ENCODE data around the gene ZFP42.
A peak's percentile ranks its signal among the peaks of the same experiment; 100 is the strongest.
"Not testable (repeated sequence)": the region's sequence is repeated elsewhere in the genome, so short reads cannot be mapped to it uniquely, and the experiment has no call there.

Gene ZFP42

DNA sequence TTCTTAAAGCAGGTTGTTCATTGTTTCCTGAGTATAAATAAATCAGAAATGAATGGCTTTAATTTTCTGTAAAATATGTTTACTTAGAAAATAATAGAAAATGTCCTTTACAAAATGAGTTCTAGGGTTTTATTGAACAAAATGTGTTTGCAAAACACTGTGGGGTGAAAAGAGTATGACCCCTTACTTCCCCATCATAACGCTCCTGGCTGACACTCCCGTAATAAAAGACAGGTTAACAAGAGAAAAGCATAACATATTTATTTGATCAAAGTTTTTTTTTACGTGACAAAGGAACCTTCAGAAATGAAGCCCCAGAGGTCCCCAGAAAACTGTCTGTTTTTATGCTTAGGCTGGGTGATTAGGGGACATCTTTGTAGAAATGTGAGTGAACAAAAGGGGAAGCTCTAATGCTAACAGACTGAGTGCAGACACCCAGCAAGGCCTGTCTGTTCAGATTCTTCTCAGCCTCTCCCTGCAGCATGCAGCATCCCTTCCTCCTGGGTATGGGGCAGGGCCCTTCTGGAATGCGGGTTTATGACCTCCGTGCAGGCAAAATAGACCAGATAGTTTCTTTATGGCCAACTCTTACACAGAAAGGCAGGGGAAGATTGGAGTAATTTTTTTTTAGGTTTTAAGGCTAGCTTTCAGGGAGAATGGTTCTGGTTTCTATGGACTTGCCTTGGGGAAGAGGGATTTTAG lies 26.1 kb downstream of the ZFP42 start:
- H3K4me3 ChIP-seq (ENCODE audit: low read depth, low read length), result no peak overlapping the region

DNA sequence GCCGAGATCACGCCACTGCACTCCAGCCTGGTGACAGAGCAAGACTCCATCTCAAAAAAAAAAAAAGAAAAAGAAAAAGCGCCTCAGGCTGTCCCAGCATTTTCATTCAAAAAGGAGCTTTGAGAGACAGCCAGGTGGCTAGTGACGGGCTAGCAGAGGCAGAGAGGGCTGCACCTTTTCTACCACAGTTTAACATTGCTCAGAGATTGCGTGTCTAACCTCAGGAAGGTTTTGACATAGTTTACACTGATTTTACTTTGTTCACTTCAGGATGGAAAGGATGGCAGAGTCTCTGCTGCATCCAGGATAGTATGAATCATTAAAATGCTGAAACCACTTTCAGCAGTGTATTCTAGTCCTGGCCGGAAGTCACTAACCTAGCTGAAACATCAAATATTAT lies 28.1 kb downstream of the ZFP42 start:
- no peak overlapping the region for H3K4me3 ChIP-seq (ENCODE audit: low read depth, low read length)

DNA sequence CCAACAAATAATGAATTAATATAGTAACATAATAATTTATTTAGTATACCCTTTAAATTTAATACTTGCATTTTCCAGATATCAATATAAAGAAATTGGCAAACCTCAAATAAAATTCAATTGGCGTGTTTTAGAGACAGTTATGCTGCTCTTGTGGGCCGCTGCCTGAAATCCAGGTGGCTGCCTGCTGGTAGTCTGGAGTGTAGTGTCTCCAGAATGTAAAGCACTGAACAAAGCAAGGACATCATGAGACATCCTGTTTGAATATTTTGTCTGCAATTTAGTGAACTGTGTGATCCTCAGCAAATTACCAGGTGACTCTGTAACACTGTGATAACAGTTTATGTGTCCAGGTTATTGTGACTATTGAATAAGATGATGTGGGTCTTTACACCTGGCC lies 29.9 kb downstream of the ZFP42 start:
- H3K4me3 ChIP-seq (ENCODE audit: low read depth, low read length), result no peak overlapping the region

DNA sequence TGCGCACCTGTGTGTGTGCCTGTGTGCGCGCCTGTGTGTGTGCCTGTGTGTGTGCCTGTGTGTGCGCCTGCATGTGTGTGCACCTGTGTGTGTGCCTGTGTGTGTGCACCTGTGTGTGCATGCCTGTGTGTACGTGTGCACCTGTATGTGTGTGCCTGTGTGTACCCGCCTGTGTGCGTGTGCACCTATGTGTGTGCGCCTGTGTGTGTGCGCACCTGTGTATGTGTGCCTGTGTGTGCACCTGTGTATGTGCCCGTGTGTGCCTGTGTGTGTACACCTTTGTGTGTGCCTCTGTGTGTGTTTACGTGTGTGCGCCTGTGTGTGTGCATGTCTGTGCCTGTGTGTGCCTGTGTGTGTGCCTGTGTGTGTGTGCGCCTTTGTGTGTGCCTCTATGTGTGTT lies 33.5 kb downstream of the ZFP42 start:
- no peak overlapping the region for H3K4me3 ChIP-seq (ENCODE audit: low read depth, low read length)

DNA sequence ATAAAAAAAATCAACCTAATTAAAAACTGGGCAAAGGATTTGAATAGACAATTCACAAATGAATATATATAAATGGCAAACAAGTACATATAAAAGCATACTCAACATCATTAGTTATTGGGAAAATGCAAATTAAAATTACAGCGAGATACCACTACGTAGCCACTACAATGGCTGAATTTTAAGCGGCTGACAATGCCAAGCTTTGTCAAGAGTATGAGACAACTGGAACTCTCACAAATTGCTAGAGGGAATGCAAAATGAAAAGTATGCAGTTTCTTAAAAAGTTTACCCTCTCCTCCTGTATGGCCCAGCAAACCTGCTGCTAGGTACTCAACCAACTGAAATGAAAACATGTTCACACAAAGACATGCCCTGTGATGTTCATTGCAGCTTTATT lies 34.8 kb downstream of the ZFP42 start:
- no peak overlapping the region for H3K4me3 ChIP-seq (ENCODE audit: low read depth, low read length)

DNA sequence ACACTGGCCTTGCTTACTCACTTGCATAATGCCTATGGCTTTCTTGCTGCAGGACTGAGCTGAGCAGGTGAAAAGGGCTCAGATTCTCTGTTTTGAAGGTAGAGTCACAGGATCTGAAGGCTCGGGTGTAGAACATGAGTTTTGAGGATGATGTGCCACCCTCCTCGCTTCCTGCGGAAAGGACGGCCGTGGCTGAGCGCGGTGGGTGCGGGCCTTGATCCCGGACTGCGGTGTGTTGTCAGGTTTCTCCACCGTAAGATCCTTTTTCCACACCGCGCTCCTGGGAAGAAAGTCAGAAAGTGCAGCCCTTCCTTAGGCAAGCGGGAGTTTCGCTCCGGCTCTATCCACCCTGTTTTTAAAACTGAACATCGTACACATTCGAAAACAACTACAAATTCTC lies 36.2 kb downstream of the ZFP42 start:
- peak overlapping the region; percentile 14 for H3K4me3 ChIP-seq (ENCODE audit: low read depth, low read length)

DNA sequence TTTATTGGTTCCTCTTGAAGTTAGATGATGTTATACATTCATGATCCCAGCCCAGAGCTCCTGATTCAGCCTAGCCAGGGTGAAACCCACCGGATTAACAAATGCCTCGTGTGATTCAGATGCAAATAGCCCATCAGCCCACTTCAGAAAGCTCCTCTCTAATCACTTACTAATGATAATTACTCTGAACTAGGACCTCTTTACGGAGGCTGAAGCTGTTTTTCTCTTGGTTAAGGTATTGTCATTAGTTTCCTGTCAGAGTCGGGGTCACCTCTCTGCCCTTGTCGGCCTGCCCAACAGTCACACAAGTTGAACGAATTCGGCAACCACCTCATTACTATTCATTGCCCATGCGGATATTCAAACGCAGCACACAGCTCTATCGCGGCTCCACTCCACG lies 36.6 kb downstream of the ZFP42 start:
- peak overlapping the region; percentile 14 for H3K4me3 ChIP-seq (ENCODE audit: low read depth, low read length)

DNA sequence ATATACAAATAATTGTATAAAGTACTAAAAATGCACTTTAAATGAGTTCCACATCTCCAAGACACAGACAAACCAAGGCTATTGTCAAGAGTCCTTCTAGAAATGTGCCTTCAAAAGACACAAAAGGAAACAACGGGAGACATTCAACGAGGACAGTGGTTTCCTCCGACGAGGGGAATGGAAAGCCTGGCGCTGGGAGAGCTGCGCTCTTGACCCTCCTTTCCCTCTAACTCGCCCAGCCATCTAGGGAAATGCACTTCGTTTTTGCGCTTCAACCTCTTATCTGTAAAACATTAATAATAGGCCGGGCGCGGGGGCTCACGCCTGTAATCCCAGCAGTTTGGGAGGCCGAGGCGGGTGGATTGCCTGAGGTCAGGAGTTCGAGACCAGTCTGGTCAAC lies 37.0 kb downstream of the ZFP42 start:
- no peak overlapping the region for H3K4me3 ChIP-seq (ENCODE audit: low read depth, low read length)

DNA sequence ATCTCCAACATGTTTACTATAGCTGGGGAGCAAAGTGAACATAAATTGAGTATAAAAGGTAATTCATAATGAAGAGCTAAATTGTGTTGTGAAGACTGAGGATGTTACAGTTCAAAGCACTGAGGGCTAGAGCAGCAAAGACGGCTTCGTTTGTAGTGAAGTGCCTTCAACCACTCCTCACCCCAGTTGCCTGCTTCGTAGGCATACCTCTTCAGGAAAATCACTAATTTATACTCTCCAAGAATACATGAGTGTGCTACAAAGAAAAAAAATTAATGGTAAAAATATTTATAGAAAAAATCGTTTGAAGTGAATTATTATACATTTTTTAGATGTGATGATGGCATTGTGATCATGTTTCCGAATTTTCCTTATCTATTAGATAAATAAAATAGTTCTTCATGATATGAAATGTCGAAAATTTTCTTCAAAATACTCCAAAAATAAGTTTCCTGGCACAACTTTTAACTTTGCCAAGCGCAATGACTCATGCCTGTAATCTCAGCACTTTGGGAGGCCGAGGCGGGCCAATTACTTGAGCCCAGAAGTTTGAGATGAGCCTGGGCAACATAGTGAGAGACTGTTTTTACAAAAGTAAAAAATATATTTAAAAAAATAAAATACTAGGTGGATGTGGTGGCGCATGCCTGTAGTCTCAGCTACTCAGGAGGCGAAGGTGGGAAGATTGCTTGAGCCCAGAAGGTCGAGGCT lies 41.6 kb downstream of the ZFP42 start:
- no peak overlapping the region for H3K4me3 ChIP-seq (ENCODE audit: low read depth, low read length)

DNA sequence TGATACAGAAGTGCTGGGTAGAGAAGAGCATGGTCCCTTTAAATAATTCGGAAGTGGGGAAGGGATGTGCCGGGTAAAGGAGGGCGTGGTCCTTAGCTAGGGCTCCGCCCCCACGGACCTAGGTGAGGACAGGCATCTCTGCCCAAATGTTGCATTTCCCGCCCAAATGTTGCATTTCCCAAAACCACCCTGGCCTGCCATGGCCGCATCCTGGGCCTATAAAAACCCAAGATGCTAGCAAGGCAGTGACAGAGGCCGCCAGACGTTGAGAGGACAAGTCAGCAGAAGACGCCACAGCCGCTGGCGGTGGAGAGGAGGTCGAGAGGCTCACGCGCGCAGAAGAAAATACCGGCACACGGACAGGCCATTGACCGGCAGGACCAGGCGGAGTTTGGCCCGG lies 46.1 kb downstream of the ZFP42 start:
- H3K4me3 ChIP-seq (ENCODE audit: low read depth, low read length), result no peak overlapping the region

DNA sequence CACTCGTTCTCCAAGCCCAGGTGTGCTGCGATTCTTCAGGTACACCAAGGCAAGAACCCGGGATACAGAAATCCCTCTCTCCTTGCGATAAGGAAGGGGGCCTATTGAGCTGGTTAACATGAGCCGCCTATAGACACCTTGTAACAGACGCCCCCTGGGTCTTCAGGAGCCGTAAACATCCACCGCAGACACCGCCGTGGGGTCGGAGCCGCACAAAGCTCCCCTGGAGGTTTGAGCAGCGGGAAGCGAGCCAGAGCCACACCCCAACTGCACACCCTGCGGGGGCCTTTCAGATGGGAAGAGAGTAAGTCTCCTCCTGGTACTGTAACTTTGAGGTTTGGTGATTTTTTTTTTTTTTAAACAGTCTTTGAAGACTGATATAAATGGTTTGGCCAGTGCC lies 46.6 kb downstream of the ZFP42 start:
- H3K4me3 ChIP-seq (ENCODE audit: low read depth, low read length), result no peak overlapping the region

DNA sequence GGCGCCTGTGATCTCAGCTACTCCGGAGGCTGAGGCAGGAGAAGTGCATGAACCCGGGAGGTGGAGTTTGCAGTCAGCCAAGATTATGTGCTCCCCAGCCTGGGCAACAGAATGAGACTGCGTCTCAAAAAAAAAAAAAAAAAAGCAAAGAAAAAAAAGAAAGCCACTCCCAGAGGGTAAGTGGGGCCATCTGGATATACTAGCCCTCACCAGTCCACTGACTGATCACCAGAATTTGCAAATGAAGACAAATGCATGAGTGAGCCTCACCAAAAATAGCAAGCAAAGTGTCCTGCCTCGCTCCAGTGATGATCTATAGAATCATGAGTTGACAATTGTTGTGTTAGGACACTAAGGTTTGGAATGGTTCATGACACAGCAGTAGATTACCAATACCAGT lies 47.6 kb downstream of the ZFP42 start:
- H3K4me3 ChIP-seq (ENCODE audit: low read depth, low read length), result no peak overlapping the region

DNA sequence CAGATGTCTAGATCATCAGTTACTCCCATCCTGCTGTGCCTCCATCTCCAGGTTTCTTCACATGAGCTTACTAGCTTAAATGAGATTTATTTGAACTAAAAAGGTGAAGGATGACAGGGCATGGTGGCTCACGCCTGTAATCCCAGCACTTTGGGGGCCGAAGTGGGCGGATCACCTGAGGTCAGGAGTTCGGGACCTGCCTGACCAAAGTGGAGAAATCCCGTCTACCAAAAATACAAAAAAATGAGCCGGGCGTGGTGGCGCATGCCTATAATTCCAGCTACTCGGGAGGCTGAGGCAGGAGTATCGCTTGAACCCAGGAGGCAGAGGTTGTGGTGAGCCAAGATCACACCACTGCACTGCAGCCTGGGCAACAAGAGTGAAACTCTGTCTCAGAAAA lies 49.9 kb downstream of the ZFP42 start:
- not testable (repeated sequence) for H3K4me3 ChIP-seq (ENCODE audit: low read depth, low read length)

DNA sequence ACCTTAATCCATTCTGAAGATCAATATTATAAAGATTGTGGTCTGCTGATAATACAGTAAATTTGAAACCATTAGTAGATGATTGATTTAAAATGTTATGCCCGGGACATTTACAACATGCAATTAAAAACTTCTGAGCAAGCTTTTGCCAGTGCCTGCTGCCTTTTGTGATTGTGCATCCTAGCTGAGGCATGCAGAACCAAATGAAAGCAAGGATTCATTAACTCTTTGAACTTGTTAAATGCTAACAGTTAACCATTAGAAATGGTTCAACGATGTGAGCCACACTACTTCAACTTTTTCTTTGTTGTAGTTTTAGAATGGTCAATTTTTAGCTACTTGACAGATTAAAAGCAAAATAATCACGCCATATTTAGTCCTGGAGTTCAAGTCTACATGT lies 51.1 kb downstream of the ZFP42 start:
- H3K4me3 ChIP-seq (ENCODE audit: low read depth, low read length), result no peak overlapping the region

DNA sequence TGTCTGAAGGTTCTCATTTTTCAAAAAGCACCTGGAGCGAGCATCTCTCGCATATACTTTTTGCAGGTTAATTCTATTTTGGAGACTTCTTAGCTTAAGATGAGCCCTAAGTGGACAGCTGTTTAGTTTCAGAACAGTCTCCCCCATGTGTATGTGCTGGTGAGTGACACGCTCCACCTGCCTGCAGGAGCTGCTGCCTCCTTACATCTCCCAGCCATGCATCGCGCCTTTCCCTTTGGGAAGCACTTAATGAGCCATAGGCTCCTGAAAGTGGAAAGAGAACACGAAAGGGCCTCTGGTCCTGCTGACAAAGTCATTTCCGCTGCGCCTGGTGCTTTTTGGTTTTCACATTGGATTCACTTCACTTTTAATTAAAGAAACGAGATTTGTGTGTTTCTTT lies 57.7 kb downstream of the ZFP42 start:
- H3K4me3 ChIP-seq (ENCODE audit: low read depth, low read length), result no peak overlapping the region

Measured in iPS-11a (cell line).